HepG2 (cell line): ENCODE results near the gene RRP12. TPM values are rescaled to one million over a fixed set of nuclear protein-coding genes. Genes with fewer than 3 reads are reported as not detected.

Source experiments
- HDAC6 ChIP-seq: fragments of 200-600 bp; sonication (generic); IDR thresholded peaks from 2 replicates; pipeline ENCODE4 v1.7.0; 2017; ENCODE audit warnings: mild to moderate bottlenecking, antibody characterized with exemption, low read length, low read depth
- NCOR1 ChIP-seq: fragments of 200-600 bp; sonication (generic); IDR thresholded peaks from 2 replicates; pipeline ENCODE4 v1.7.0; 2017; ENCODE audit warnings: antibody characterized with exemption, low read length, borderline replicate concordance
- NPAS2 ChIP-seq: sonication (generic); formaldehyde crosslinking; IDR thresholded peaks from 2 replicates; pipeline ENCODE4 v1.8.0; 2022; ENCODE audit warnings: mild to moderate bottlenecking, missing genetic modification reagents, borderline replicate concordance
- TSC22D2 ChIP-seq: sonication (generic); formaldehyde crosslinking; IDR thresholded peaks from 2 replicates; pipeline ENCODE4 v1.5.1; 2020; ENCODE audit warnings: missing genetic modification reagents, mild to moderate bottlenecking, borderline replicate concordance
- ZFP36 ChIP-seq: fragments of 150-350 bp; IDR thresholded peaks from 2 replicates; pipeline ENCODE4 v1.6.1; 2018; ENCODE audit warnings: borderline replicate concordance, low read length, low read depth; ENCODE audit not compliant: partially characterized antibody
- ZNF230 ChIP-seq: sonication (generic); formaldehyde crosslinking; IDR thresholded peaks from 2 replicates; pipeline ENCODE4 v1.4.0; 2020; ENCODE audit warnings: mild to moderate bottlenecking, missing genetic modification reagents
- ZNF234 ChIP-seq: sonication (generic); formaldehyde crosslinking; conservative IDR thresholded peaks from 2 replicates; pipeline ENCODE4 v1.5.1; 2020; ENCODE audit warnings: mild to moderate bottlenecking, missing genetic modification reagents
- ZNF724P ChIP-seq: sonication (generic); formaldehyde crosslinking; IDR thresholded peaks from 2 replicates; pipeline ENCODE4 v1.8.0; 2022; ENCODE audit warnings: missing genetic modification reagents, borderline replicate concordance
- ZNF780A ChIP-seq: sonication (generic); formaldehyde crosslinking; IDR thresholded peaks from 2 replicates; pipeline ENCODE4 v1.8.0; 2022; ENCODE audit warnings: mild to moderate bottlenecking, missing genetic modification reagents, moderate library complexity
- ZSCAN29 ChIP-seq: sonication (generic); formaldehyde crosslinking; conservative IDR thresholded peaks from 2 replicates; pipeline ENCODE4 v1.4.0; 2020; ENCODE audit warnings: mild to moderate bottlenecking, missing genetic modification reagents
- polyA plus RNA-seq, 8 experiments: library from polyadenylated mRNA; depleted of rRNA in 3 of 8; stranded (reverse) in 7 of 8; unstranded in 1 of 8; fragments of >200 nt; fragmentation: Illumina TruSeq in 4 of 8; extraction: Trizol in 4 of 8; gene quantifications; 2 replicates each; pipeline versions ENCODE4 v1.2.1 to v1.2.3, GENCODE V29; 2011 to 2016; ENCODE audit warnings: low read depth in 4 of 8, missing spikeins in 1 of 8, mixed read lengths in 1 of 8; ENCODE audit not compliant: insufficient read depth in 1 of 8
- total RNA-seq, 5 experiments: library from RNA; depleted of rRNA; stranded (reverse); fragments of >200 nt; fragmentation: Illumina TruSeq; extraction: Trizol; gene quantifications; 2 replicates each; pipeline ENCODE4 v1.2.3, GENCODE V29; 2016; ENCODE audit warnings: low read depth in 1 of 5
- TF ChIP-seq, protein P1 (sequence below): sonication (generic); formaldehyde crosslinking; IDR thresholded peaks from 2 replicates; pipeline ENCODE4 v1.5.1; 2020; ENCODE audit warnings: missing genetic modification reagents, mild to moderate bottlenecking, borderline replicate concordance
- TF ChIP-seq, protein P2 (sequence below): sonication (generic); formaldehyde crosslinking; IDR thresholded peaks from 2 replicates; pipeline ENCODE4 v1.4.0; 2020; ENCODE audit warnings: missing genetic modification reagents
- TF ChIP-seq, protein P3 (sequence below): sonication (generic); formaldehyde crosslinking; IDR thresholded peaks from 2 replicates; pipeline ENCODE4 v1.4.0; 2020; ENCODE audit warnings: missing genetic modification reagents, borderline replicate concordance
- TF ChIP-seq, protein P4 (sequence below): sonication (generic); formaldehyde crosslinking; IDR thresholded peaks from 2 replicates; pipeline ENCODE4 v1.8.0; 2022; ENCODE audit warnings: missing genetic modification reagents, low read depth, mild to moderate bottlenecking, borderline replicate concordance
- TF ChIP-seq, protein P5 (sequence below): sonication (generic); formaldehyde crosslinking; IDR thresholded peaks from 2 replicates; pipeline ENCODE4 v1.5.0; 2020; ENCODE audit warnings: mild to moderate bottlenecking, missing genetic modification reagents, moderate library complexity

RRP12 gene
- total and polyA plus RNA-seq, 2 of the 13 experiments (the other 11 are each of a cell fraction or from before 2014, with no cell fraction given): 13.2 to 39.4 TPM

DNA sequence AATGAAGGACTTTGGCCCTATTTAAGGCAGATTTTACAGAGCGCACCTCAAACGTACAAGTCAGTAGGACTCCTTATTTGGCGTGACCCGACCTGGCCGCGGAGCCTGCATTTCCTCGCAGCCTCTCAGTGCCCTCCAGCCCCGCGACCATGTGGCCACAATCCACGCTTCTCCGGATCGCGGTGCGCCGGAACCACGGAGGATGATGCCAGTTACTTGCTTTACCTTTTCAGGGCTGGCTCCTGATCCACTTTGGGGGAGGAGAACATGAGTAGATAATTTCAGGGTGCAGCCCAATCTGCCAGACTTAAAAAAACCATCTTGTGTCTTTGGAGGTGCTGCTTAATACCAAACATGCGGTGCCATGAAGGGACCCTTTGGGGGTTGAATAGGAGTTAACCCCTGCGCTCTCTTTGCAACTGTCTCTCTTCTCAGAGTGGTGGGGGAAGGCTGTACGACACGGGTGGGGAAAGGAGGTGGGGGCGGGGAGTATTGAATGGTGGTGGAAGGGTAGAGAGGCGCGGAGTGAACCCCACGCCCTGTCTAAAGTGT is 80.6 kb downstream of the RRP12 start (continued):
- TF ChIP-seq, protein P1, sequence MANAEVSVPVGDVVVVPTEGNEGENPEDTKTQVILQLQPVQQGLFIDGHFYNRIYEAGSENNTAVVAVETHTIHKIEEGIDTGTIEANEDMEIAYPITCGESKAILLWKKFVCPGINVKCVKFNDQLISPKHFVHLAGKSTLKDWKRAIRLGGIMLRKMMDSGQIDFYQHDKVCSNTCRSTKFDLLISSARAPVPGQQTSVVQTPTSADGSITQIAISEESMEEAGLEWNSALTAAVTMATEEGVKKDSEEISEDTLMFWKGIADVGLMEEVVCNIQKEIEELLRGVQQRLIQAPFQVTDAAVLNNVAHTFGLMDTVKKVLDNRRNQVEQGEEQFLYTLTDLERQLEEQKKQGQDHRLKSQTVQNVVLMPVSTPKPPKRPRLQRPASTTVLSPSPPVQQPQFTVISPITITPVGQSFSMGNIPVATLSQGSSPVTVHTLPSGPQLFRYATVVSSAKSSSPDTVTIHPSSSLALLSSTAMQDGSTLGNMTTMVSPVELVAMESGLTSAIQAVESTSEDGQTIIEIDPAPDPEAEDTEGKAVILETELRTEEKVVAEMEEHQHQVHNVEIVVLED (CRISPR knock-in tag): no peak
- TF ChIP-seq HDAC6: no peak
- TF ChIP-seq, protein P2, sequence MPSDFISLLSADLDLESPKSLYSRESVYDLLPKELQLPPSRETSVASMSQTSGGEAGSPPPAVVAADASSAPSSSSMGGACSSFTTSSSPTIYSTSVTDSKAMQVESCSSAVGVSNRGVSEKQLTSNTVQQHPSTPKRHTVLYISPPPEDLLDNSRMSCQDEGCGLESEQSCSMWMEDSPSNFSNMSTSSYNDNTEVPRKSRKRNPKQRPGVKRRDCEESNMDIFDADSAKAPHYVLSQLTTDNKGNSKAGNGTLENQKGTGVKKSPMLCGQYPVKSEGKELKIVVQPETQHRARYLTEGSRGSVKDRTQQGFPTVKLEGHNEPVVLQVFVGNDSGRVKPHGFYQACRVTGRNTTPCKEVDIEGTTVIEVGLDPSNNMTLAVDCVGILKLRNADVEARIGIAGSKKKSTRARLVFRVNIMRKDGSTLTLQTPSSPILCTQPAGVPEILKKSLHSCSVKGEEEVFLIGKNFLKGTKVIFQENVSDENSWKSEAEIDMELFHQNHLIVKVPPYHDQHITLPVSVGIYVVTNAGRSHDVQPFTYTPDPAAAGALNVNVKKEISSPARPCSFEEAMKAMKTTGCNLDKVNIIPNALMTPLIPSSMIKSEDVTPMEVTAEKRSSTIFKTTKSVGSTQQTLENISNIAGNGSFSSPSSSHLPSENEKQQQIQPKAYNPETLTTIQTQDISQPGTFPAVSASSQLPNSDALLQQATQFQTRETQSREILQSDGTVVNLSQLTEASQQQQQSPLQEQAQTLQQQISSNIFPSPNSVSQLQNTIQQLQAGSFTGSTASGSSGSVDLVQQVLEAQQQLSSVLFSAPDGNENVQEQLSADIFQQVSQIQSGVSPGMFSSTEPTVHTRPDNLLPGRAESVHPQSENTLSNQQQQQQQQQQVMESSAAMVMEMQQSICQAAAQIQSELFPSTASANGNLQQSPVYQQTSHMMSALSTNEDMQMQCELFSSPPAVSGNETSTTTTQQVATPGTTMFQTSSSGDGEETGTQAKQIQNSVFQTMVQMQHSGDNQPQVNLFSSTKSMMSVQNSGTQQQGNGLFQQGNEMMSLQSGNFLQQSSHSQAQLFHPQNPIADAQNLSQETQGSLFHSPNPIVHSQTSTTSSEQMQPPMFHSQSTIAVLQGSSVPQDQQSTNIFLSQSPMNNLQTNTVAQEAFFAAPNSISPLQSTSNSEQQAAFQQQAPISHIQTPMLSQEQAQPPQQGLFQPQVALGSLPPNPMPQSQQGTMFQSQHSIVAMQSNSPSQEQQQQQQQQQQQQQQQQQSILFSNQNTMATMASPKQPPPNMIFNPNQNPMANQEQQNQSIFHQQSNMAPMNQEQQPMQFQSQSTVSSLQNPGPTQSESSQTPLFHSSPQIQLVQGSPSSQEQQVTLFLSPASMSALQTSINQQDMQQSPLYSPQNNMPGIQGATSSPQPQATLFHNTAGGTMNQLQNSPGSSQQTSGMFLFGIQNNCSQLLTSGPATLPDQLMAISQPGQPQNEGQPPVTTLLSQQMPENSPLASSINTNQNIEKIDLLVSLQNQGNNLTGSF (CRISPR knock-in tag): no peak
- no peak for TF ChIP-seq ZSCAN29 (CRISPR knock-in tag)
- no peak for TF ChIP-seq ZNF780A (CRISPR knock-in tag)
- no peak for TF ChIP-seq ZNF230 (CRISPR knock-in tag)
- TF ChIP-seq ZFP36: no peak
- no peak for TF ChIP-seq ZNF234 (CRISPR knock-in tag)
- TF ChIP-seq, protein P3, sequence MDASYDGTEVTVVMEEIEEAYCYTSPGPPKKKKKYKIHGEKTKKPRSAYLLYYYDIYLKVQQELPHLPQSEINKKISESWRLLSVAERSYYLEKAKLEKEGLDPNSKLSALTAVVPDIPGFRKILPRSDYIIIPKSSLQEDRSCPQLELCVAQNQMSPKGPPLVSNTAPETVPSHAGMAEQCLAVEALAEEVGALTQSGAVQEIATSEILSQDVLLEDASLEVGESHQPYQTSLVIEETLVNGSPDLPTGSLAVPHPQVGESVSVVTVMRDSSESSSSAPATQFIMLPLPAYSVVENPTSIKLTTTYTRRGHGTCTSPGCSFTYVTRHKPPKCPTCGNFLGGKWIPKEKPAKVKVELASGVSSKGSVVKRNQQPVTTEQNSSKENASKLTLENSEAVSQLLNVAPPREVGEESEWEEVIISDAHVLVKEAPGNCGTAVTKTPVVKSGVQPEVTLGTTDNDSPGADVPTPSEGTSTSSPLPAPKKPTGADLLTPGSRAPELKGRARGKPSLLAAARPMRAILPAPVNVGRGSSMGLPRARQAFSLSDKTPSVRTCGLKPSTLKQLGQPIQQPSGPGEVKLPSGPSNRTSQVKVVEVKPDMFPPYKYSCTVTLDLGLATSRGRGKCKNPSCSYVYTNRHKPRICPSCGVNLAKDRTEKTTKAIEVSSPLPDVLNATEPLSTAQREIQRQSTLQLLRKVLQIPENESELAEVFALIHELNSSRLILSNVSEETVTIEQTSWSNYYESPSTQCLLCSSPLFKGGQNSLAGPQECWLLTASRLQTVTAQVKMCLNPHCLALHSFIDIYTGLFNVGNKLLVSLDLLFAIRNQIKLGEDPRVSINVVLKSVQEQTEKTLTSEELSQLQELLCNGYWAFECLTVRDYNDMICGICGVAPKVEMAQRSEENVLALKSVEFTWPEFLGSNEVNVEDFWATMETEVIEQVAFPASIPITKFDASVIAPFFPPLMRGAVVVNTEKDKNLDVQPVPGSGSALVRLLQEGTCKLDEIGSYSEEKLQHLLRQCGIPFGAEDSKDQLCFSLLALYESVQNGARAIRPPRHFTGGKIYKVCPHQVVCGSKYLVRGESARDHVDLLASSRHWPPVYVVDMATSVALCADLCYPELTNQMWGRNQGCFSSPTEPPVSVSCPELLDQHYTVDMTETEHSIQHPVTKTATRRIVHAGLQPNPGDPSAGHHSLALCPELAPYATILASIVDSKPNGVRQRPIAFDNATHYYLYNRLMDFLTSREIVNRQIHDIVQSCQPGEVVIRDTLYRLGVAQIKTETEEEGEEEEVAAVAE: no peak
- no peak for TF ChIP-seq ZNF724P (CRISPR knock-in tag)
- TF ChIP-seq, protein P4, sequence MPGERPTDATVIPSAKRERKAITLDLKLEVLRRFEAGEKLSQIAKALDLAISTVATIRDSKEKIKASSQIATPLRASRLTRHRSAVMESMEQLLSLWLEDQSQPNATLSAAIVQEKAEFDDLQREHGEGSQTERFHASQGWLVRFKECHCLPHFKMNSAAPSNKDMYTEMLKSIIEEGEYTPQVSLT (CRISPR knock-in tag): no peak
- TF ChIP-seq TSC22D2 (CRISPR knock-in tag): no peak
- TF ChIP-seq, protein P5, sequence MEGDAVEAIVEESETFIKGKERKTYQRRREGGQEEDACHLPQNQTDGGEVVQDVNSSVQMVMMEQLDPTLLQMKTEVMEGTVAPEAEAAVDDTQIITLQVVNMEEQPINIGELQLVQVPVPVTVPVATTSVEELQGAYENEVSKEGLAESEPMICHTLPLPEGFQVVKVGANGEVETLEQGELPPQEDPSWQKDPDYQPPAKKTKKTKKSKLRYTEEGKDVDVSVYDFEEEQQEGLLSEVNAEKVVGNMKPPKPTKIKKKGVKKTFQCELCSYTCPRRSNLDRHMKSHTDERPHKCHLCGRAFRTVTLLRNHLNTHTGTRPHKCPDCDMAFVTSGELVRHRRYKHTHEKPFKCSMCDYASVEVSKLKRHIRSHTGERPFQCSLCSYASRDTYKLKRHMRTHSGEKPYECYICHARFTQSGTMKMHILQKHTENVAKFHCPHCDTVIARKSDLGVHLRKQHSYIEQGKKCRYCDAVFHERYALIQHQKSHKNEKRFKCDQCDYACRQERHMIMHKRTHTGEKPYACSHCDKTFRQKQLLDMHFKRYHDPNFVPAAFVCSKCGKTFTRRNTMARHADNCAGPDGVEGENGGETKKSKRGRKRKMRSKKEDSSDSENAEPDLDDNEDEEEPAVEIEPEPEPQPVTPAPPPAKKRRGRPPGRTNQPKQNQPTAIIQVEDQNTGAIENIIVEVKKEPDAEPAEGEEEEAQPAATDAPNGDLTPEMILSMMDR (CRISPR knock-in tag): no peak
- no peak for TF ChIP-seq NPAS2 (CRISPR knock-in tag)
- no peak for TF ChIP-seq NCOR1
